ES-I3 (cell line): ENCODE measurements around the gene ZNF862.

Experiments
- H3K36me3 ChIP-seq: 2 replicates; pipeline ENCODE4 v1.6.1; 2013; ENCODE audit warnings: mild to moderate bottlenecking, low read length, control low read depth, moderate library complexity; ENCODE audit not compliant: insufficient read depth
- H3K4me1 ChIP-seq: 2 replicates; pipeline ENCODE4 v1.6.1; 2013; ENCODE audit warnings: mild to moderate bottlenecking, control low read depth, low read length; ENCODE audit not compliant: insufficient read depth
- H3K9ac ChIP-seq: 2 replicates; pipeline ENCODE4 v1.6.1; 2013; ENCODE audit warnings: low read depth, mild to moderate bottlenecking, low read length, moderate library complexity
- H3K9me3 ChIP-seq: 2 replicates; pipeline ENCODE4 v1.6.1; 2013; ENCODE audit warnings: mild to moderate bottlenecking, low read length, moderate library complexity; ENCODE audit not compliant: control insufficient read depth, insufficient read depth

The ZNF862 gene

DNA sequence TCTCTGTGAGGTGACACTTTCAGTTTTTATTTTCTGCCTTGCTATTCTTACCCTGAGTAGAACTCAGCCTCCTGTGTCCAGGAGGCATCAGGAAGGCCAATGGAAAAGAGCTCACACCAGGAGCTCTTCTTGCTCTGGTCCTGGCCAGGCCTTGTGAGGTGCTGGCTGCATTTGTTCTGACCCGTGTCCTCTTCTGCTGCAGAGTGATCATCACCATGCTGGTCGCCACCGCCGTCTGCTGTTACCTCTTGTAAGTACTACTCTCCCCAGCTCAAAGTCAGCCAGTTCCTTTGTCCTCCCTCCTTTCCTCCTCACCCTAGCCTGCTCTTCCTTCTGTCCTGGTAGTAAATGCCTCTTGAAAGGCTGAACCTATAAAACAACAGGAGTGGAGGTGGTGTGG, 37.2 kb downstream of the ZNF862 start:
- H3K9ac ChIP-seq: no peak overlapping the region
- H3K36me3 ChIP-seq: no peaks in the 10 kb centered on the region
- H3K4me1 ChIP-seq: peaks cover 5% of the 10 kb centered on the region; the same call in 1 of the 2 replicates
- no peaks in the 10 kb centered on the region for H3K9me3 ChIP-seq

DNA sequence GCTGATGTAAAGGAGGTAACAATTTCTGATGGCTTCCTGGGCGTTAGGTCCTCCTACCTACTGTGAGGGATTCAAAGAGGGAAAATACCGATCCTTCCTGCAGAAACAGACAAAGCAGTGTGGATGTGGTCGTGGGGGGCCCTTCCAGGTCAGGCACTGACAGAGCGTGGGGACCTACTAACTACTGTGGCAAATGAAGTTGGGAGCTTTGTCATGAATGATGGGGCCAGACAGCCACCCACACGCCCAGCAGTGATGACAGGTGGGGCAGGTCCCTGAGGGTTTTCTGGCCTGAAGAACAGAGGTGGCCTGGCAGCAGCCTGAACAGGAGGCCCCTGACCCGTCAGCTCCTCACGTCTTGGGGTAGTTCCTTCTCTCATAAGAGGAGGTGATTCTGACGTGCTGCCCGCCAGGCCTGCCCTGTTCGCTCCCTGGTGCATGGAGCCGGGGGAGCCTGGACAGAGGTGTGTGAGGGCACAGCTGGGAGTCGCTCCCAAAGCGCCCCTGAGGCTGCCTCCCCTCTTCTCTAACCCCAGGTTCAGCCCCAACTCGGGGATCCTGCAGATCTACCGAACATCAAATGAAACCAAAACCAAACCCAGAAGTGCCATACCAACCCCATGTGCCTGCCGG, 39.8 kb downstream of the ZNF862 start:
- Histone ChIP-seq H3K4me1 (peaks cover 5% of the 10 kb centered on the region; the same call in 1 of the 2 replicates), H3K9me3 (no peaks in the 10 kb centered on the region), H3K36me3 (no peaks in the 10 kb centered on the region), H3K9ac (no peak overlapping the region)

DNA sequence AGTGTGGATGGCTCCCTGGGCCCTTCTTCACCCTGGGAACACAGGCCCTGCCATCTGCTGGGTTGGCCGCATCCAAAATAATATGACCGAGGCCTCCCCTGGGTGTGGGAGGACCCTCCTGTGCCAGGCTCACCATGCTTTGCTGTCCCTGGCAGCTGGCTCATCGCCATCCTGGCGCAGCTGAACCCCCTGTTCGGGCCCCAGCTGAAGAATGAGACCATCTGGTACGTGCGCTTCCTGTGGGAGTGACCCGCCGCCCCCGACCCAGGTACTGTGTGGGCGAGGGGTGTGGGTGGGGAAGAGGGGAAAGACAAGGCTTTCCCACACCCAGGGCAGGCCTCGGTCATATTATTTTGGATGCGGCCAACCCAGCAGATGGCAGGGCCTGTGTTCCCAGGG, 40.3 kb downstream of the ZNF862 start:
- Histone ChIP-seq H3K36me3 (no peaks in the 10 kb centered on the region), H3K4me1 (peaks cover 5% of the 10 kb centered on the region; the same call in 1 of the 2 replicates), H3K9ac (no peak overlapping the region)

DNA sequence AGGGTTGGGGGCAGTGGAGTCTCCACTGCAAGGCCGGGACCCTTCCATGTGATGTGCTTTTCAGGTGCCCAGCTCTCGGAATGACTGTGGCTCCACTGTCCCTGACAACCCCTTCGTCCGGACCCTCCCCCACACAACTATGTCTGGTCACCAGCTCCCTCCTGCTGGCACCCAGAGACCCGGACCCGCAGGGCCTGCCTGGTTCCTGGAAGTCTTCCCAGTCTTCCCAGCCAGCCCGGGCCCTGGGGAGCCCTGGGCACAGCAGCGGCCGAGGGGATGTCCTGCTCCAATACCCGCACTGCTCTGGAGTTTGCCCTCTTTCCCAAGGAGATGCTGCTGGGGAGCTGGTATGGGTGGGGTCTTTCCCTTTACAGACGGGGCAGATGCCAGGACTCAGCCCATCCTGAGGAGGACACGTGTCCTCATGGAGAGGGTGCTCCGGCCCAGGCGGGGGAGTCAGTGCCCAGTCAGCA, 41.1 kb downstream of the ZNF862 start:
- no peaks in the 10 kb centered on the region for H3K9me3 ChIP-seq
- no peaks in the 10 kb centered on the region for H3K36me3 ChIP-seq
- H3K4me1 ChIP-seq: peaks cover 5% of the 10 kb centered on the region; the same call in 1 of the 2 replicates
- H3K9ac ChIP-seq: no peak overlapping the region

More for the DNA sequence above, 40.3 kb downstream of the ZNF862 start:
- no peaks in the 10 kb centered on the region for H3K9me3 ChIP-seq

DNA sequence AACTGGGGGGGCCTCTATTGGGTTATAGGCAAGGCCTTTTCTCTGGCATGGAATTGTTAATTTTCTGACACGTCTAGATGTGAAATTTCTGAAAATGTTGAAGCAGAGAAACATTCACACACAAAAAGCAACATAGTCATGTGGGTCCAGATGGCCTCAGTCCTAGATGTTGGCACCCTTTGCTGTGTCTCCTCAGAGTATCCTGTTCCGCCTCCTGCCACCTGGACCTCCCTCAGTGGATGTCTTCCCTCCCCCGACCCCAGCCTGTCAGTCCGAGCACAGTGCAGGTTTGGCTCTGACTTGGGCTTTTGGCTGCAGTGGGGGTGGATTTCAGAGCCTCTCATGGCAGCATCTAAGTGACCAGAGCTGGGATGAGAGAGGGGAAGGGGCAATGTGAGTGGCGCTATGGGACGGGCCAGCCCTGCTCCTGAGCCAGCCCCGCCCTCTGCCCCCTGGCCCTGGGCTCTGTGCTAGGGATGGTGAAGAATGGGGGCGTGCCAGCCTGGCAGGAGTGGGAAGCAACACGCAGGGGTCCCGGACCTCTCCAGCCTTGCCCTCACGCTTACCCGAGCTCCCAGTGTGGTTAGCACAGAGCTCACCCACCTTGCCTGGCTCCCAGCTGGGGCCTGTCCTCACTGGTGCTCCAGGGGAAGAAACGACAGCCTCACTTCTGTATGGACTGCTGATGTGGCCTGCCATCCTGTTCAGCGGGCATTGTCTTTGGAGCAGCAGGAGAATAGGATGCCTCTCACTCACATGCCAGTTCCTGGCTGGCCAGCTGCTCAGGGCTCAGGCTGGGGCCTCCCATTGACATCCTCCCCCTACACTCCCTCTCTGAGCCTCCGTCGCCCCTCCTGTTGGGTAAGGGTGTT, 41.8 kb downstream of the ZNF862 start:
- Histone ChIP-seq H3K4me1 (0 out of 2 replicates have a peak, but pooled peaks cover 2% of the 10 kb centered on the region), H3K36me3 (no peaks in the 10 kb centered on the region), H3K9me3 (no peaks in the 10 kb centered on the region), H3K9ac (no peak overlapping the region)

DNA sequence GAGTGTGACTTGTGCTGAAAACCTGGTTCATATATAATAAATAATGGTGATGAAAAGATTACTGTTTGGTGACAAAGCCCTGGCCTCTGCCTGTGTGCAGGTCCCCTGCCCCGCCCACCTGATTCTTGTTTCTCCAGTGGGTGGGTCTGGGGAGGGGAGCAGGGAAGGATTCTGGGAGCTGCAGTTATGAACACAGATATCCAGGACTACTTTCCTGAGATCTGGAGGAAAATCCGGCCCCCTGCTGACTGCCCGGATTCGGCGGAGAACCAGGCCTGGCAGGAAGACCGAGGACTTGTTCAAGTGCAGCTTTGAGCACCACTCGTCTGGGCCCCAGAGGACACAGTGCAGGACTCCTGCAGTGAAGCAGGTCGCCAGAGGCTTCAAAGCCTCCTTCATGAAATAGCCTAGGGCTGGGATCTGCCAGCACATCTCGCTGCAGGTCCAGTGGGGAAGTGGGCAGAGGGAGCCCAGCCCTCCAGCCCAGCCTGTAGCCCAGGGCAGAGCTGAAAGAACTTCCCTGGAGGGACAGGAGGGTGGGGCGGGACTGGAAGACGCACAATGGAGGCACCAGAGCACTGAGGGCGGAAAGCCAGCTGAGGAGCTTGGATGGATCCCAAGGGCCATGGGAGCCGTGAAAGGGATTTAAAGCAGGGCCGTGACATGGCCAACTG, 42.6 kb downstream of the ZNF862 start:
- no peak overlapping the region for H3K9ac ChIP-seq

DNA sequence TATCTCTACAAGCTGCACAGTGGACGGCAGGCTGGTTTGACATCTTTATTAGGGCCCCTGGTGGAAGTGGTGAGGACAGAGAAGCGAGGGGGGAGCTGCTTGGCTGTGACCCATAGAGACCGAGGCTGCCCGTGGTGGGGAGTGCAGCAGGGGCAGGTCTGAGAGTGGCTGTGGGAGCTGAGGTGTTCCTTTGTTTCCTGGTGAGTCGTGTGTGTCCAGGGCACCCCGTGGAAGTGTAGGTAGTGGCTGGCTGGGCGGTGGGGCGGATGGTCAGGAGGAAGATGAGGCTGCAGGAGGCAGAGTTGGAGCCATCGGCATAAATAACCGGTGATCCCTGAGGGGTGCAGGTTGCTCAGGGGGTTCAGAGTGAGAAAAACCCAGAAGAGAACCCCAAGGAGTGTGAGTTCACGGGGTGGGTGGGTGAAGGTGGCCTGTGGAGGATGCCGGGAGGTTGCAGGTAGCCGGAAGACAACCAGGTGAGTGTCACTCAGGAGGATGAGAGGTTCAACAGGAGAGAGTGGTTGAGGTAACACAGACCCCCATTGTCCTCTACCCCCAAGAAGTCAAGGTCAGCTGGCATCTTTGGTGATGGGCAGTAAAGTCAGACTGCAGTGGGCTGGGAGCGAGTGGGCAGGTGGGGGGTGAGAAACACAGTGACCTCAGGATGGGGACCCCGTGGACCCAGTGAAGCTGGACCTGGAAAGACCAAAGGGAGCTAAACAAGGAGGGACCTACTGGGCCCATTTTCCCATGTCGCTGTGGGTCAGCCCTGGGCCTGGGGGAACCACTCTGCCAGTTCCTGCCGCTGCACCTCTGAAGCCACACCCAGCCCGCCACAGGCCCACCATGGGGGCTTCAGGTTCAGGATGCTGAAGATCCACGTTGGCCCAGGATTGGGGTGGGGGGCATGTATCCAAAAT, 43.4 kb downstream of the ZNF862 start:
- Histone ChIP-seq H3K9me3 (no peaks in the 10 kb centered on the region), H3K9ac (no peak overlapping the region), H3K36me3 (no peaks in the 10 kb centered on the region), H3K4me1 (peaks cover 13% of the 10 kb centered on the region)

More for the DNA sequence above, 42.6 kb downstream of the ZNF862 start:
- H3K9me3 ChIP-seq: no peaks in the 10 kb centered on the region
- H3K4me1 ChIP-seq: peaks cover 9% of the 10 kb centered on the region
- H3K36me3 ChIP-seq: no peaks in the 10 kb centered on the region

DNA sequence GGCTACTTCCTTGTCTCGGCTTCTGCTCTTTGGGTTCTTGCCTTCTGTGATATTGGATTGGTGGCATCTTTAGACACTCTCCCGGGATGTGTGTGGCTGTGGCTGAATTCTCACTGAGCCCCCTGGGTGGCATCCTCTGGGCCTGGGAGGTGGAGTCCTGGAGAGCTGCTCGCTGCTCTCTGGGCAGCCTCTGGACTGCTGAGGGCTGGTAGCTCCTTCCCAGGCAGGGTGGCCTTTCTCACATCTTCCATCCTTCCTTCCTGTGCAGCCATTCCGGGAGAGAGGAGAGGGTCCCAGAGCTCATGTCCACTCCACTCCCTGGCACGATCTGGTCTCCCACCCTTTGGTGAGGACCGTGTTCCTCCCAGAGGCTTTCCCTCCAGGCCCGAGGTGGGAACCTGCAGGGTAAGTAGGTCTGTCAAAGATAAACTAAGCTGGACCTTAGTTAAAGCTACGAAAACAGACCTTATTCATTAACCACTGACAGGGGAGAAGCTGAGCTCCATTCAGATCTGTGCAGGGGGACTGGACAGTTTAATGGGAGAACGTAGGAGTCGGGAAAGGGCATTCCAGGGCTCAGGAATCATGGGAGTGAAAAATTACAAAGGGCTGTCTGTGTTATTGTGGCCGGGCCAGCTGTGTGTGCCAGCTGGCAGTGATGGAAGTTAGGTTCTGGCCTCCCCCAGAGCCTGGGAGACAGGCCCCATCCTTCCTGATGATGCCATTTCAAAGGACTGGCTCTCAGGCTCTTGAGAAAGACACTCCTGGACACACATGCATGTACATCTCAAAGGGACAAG, 44.3 kb downstream of the ZNF862 start:
- Histone ChIP-seq H3K4me1 (peaks cover 13% of the 10 kb centered on the region), H3K9me3 (no peaks in the 10 kb centered on the region), H3K36me3 (no peaks in the 10 kb centered on the region), H3K9ac (no peak overlapping the region)

DNA sequence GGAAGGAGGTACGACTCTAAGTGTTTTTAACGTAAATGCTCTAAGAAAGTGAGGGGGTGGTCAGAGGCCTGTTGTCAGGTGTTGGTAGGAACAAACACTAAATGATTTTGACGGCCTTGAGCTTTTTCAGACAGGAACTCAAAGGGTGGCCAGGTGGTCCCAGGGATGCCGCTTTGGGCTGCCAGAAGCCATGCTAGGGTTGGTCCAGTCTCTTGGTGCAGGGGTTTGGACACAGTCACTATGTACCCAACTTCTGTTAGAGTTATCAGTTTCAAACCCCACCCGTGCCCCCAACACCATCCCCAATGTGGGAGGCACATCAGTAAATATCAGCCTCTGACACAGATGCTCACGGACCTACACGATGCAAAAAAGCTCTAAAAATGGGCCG, 44.9 kb downstream of the ZNF862 start:
- peaks cover 13% of the 10 kb centered on the region for H3K4me1 ChIP-seq
- H3K9me3 ChIP-seq: no peaks in the 10 kb centered on the region
- no peaks in the 10 kb centered on the region for H3K36me3 ChIP-seq
- no peak overlapping the region for H3K9ac ChIP-seq

DNA sequence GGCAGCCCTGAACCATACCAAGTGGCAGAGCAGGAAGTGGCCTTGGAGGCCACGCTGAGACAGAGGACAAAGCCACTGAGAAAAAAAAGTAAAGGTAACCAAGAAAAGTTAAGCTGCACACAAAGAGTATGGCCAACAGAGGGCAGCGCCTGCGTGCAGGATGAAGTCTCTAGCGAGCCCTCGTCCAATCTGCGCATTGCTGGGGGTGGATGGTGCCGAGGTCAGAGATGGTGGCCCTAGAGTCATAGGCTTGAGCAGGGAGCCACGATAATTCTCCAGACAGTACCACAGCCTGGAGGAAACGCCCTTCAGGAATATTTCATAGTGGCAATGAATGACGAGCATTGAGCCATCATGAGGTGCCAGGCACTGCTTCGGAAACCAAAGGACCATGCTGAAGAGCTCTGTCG, 45.3 kb downstream of the ZNF862 start:
- Histone ChIP-seq H3K4me1 (peaks cover 13% of the 10 kb centered on the region), H3K36me3 (no peaks in the 10 kb centered on the region), H3K9ac (no peak overlapping the region), H3K9me3 (no peaks in the 10 kb centered on the region)

DNA sequence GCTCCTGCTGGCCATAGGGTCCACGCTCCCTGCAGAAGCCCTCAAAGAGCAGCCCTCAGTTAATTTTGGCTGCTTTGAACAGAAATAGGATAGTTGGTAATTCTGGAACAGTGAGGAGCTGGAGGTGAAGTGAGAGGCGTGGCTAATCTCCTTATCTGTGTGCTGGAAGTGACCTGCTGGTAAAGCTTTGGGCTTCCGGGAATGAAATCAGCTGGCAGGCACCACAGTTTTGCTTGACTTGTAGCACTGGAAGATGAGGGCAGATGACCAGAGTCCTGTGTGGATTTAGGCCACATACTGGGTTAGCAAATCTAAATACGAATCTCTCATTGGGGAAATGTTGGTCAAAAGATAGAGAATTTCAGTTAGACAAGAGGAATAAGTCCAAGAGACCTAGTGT, 45.8 kb downstream of the ZNF862 start:
- peaks cover 13% of the 10 kb centered on the region for H3K4me1 ChIP-seq
- H3K36me3 ChIP-seq: no peaks in the 10 kb centered on the region
- no peak overlapping the region for H3K9ac ChIP-seq
- no peaks in the 10 kb centered on the region for H3K9me3 ChIP-seq

DNA sequence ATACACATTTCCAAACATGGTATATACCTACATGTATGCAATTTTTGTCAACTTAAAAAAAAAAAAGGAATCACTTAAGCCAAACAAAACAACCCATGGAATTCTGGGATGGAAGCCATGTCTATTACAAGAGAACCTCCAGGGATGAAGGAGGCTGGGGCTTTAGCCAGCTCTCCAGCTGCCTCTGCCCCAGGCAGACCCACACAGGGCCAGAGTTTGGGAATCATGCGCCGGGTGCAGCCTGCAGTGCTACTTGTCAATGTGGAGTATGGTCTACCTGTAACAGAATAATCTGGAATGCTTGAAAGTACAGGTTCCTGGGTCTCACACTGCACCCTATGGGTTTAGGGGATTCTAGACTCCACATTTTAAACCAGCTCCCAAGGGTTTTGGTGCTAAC, 46.4 kb downstream of the ZNF862 start:
- Histone ChIP-seq H3K9me3 (no peaks in the 10 kb centered on the region), H3K36me3 (no peaks in the 10 kb centered on the region), H3K4me1 (peaks cover 13% of the 10 kb centered on the region), H3K9ac (no peak overlapping the region)
